Gastroesophageal sphincter (tissue), 2 donors: ENCODE results near the gene LRP6.

ENCODE experiments used
- POLR2A ChIP-seq, 2 donors: fragments of 450-650 bp; IDR thresholded peaks; one replicate each; pipeline ENCODE4 v1.6.1; 2017; ENCODE audit warnings: antibody characterized with exemption in 2 of 2, mild to moderate bottlenecking in 2 of 2, moderate library complexity in 1 of 2
- POLR2AphosphoS5 ChIP-seq: sonication (generic); formaldehyde crosslinking; IDR thresholded peaks from one replicate; pipeline ENCODE4 v1.6.1; 2017; ENCODE audit warnings: antibody characterized with exemption

DNA sequence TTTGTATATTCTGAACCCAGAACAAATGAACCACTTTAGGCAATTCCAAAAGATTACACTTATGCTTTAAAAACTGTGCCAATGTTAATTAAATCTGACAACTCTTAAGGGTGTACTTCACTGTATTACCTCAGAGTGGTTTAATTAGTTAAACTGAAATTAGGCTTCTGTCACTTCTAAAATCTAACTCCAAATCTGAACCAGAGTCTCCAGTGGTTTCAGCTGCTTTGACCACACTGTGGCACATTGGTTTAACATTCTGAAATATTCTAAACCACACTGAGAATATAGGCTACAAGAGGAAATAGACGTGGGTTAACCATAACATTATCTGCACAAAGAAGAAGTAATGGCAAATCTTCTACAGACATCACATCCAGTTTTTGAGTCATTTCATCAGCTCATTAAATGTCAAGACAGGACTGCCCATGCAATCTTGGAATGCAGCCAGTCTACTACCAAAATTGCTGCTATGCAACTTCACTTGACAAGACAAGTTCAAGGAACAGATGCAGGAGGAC is 94.8 kb downstream of the LRP6 start:
- TF ChIP-seq POLR2A (IDR thresholded peaks at IDR 0.05) (no peak), POLR2AphosphoS5 (no peak)
